ENCODE data around the gene CPTP. TPM values are rescaled to one million over a fixed set of nuclear protein-coding genes. Genes with fewer than 3 reads are reported as not detected.

The CPTP gene
- total and polyA plus RNA-seq, 2 of the 13 experiments (the other 11 are each of a cell fraction or from before 2014, with no cell fraction given): 5.5 to 9.3 TPM

DNA sequence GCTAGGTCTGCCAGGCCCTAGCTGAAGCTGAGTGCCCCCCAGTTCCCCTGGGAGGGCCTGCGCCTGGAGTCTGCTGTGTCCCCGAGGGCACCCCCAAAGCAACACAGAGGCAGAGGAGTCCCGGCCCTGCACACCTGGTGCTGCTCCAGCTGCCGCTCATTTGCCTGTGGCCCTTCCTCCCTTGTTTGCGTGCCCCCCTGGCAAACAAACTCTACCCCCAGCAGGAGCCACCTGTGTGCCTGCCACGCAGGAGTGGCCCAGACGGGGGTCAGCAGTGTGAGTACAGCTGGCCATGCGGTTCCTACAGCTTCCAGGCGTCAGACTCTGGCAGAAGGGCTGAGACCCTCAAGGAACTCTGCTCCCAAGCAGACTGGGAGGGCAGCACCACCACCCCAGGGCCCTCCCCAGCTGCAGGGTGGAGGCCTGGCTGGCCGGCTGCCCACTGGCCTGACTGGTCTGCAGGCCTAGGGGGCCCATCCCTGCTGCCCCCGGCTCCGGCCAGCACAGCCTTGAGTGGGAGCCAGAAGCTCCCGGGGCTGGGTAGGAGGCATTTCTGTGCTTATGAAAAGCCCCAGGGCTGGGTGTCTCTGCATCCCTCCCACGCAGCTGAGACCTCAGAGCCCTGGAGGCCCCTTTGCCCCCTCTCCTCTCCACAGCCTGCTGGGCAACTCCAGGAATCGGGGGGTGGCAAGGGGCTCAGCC, 5.9 kb downstream of the CPTP start (continued):
- TF ChIP-seq ZNF563 (CRISPR knock-in tag; IDR thresholded peaks at IDR 0.05): 0 out of 2 replicates have a peak, but pooled peaks have one; percentile 44
- TF ChIP-seq U2AF2 (IDR thresholded peaks at IDR 0.05; ENCODE audit: low read depth, low read length): no peak
- 0 out of 2 replicates have a peak, but pooled peaks have one; percentile 7 for TF ChIP-seq SPEN (CRISPR knock-in tag; IDR thresholded peaks at IDR 0.05; ENCODE audit: low read depth)
- TF ChIP-seq, protein P1, sequence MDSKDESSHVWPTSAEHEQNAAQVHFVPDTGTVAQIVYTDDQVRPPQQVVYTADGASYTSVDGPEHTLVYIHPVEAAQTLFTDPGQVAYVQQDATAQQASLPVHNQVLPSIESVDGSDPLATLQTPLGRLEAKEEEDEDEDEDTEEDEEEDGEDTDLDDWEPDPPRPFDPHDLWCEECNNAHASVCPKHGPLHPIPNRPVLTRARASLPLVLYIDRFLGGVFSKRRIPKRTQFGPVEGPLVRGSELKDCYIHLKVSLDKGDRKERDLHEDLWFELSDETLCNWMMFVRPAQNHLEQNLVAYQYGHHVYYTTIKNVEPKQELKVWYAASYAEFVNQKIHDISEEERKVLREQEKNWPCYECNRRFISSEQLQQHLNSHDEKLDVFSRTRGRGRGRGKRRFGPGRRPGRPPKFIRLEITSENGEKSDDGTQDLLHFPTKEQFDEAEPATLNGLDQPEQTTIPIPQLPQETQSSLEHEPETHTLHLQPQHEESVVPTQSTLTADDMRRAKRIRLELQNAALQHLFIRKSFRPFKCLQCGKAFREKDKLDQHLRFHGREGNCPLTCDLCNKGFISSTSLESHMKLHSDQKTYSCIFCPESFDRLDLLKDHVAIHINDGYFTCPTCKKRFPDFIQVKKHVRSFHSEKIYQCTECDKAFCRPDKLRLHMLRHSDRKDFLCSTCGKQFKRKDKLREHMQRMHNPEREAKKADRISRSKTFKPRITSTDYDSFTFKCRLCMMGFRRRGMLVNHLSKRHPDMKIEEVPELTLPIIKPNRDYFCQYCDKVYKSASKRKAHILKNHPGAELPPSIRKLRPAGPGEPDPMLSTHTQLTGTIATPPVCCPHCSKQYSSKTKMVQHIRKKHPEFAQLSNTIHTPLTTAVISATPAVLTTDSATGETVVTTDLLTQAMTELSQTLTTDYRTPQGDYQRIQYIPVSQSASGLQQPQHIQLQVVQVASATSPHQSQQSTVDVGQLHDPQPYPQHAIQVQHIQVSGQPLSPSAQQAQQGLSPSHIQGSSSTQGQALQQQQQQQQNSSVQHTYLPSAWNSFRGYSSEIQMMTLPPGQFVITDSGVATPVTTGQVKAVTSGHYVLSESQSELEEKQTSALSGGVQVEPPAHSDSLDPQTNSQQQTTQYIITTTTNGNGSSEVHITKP (CRISPR knock-in tag; IDR thresholded peaks at IDR 0.05; ENCODE audit: low read depth): peak; percentile 15; the same call in 1 of the 2 replicates
- TF ChIP-seq NFIB (CRISPR knock-in tag; IDR thresholded peaks at IDR 0.05; ENCODE audit: borderline replicate concordance): no peak
- TF ChIP-seq RCOR2 (CRISPR knock-in tag; IDR thresholded peaks at IDR 0.05): no peak
- 0 out of 2 replicates have a peak, but pooled peaks have one; percentile 8 for TF ChIP-seq ZBTB21 (CRISPR knock-in tag; IDR thresholded peaks at IDR 0.05)
- no peak for TF ChIP-seq NCOR1 (IDR thresholded peaks at IDR 0.05; ENCODE audit: borderline replicate concordance, low read length)
